LNCAP (cell line): ENCODE results near the gene LRRC43.

Experiments
- TF ChIP-seq, protein P1 (sequence below): fragments of 450-650 bp; IDR thresholded peaks from 2 replicates; pipeline ENCODE4 v1.5.1; 2017; ENCODE audit warnings: mild to moderate bottlenecking

Gene LRRC43

DNA sequence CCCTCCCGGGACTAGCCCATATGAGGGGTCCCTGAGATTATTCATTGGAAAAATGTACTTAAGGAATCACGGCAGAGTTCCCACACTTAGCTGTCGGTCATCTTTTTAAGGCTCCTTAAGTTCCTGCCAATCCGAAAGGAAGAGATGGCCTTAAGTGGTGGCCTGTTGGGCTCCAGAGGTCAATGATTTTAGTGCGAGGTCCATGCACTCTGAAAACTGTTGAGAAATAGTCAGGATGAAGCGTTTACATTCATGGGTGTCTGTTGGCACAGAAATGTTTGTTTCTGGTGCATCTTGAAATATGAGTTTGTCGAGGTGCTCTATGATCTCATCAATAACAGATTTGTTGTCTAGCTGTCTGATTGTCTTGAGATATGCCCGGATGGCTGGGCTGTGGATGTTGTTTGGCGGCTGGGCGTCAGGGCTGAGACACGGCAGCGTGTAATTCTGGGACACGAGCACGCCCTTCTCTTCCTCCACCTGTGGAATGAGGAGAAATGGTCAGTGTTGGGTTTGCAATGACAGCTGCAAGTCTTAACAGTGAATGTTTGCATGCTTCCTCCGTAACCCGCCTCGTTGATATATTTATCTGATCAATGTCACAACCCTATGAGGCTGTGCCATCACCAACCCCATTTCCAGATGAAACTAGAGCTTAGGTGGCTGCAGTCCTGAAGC, 10.5 kb upstream of the LRRC43 start:
- TF ChIP-seq, protein P1, sequence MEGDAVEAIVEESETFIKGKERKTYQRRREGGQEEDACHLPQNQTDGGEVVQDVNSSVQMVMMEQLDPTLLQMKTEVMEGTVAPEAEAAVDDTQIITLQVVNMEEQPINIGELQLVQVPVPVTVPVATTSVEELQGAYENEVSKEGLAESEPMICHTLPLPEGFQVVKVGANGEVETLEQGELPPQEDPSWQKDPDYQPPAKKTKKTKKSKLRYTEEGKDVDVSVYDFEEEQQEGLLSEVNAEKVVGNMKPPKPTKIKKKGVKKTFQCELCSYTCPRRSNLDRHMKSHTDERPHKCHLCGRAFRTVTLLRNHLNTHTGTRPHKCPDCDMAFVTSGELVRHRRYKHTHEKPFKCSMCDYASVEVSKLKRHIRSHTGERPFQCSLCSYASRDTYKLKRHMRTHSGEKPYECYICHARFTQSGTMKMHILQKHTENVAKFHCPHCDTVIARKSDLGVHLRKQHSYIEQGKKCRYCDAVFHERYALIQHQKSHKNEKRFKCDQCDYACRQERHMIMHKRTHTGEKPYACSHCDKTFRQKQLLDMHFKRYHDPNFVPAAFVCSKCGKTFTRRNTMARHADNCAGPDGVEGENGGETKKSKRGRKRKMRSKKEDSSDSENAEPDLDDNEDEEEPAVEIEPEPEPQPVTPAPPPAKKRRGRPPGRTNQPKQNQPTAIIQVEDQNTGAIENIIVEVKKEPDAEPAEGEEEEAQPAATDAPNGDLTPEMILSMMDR = no peak

DNA sequence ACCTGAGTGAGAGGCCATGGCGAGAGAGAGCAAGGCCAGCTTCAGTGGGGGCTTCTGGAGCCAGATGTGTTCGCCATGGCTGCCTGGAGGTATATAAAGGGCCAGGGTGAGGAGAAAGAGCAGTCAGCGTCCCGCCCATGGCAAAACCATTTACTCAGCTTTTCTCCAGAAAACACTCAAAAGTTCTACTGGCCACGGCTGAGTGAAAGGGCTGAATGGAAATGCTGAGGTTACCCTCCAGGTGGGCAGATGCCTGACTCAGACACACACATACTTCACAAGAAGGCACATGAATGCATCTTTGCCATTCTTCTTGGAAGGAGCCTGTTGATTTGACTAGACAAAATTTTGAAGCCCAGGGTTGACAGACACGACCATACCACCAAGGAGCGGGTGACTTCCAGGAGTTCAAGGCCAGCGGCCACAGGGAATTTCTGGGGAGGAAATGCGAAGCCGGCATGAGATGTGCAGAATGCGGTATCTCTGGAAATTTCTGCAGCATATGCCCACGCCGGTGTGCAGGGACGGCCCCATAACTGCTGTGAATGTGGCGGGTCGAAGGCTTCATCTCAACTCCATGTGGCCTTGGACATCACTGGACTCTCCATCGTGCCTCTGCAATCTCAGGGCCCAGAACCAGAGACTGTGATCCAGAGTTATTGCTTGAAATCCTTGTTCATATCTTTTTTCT, 8.6 kb upstream of the LRRC43 start, which contains the start of gene IL31:
Gene IL31, minus strand, starts transcription at position 67 of the 691 bp plus-strand sequence. Its CDS starts 49 bp downstream, at position 18.
- TF ChIP-seq, protein P1 = no peak

DNA sequence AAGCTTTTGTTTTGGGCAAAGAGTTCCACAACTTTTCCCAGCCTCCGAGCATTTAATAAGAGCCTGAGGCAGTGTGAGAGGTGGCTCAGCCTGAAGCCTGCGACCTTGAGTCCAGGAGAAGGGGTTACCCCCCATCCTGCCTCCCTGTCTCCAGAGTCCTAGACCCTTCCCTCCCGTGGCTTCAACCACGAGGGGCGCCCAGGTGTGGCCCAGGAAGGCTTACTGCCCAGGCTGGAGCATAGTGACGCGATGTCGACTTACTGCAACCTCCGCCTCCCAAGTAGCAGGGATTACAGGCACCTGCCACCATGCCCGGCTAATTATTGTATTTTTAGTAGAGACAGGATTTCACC, 641 bp downstream of the LRRC43 start:
- TF ChIP-seq, protein P1 = no peak

DNA sequence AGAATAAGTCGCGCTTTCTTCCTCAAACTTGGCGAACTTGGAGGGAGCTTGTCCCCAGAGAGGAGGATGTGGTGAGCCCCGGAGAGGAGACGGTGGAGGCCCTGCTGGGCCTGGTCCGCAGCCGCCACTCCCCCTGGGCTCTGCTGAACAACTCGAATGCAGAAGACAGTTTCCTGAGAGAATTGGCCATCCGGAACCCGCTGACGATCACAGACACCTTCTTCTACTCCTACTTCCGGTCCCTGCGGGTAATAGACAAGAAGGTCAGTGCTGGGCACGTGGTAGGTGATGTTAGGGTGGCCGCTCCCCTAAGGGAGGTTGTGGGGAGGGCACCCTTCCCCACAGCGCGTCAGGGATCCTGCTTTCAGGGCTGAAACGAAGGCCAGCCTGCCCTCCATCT, 1.6 kb downstream of the LRRC43 start:
- TF ChIP-seq, protein P1 = no peak

DNA sequence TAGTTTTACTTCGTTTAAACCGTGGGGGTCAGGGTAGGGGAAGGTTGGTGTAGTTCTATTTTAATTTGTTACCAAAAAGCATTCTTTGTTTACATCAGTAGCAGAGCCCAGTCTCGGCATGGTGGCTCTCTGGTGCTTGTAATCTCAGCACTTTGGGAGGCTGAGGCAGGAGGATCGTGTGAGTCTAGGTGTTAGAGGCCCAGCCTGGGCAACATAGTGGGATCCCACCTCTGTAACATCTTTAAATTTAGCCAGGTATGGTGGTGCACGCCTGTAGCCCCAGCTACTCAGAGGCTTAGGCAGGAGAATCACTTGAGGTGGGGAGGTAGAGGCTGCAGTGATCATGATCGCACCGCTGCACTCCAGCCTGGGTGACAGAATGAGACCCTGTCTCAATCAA, 2.2 kb downstream of the LRRC43 start:
- TF ChIP-seq, protein P1 = no peak

DNA sequence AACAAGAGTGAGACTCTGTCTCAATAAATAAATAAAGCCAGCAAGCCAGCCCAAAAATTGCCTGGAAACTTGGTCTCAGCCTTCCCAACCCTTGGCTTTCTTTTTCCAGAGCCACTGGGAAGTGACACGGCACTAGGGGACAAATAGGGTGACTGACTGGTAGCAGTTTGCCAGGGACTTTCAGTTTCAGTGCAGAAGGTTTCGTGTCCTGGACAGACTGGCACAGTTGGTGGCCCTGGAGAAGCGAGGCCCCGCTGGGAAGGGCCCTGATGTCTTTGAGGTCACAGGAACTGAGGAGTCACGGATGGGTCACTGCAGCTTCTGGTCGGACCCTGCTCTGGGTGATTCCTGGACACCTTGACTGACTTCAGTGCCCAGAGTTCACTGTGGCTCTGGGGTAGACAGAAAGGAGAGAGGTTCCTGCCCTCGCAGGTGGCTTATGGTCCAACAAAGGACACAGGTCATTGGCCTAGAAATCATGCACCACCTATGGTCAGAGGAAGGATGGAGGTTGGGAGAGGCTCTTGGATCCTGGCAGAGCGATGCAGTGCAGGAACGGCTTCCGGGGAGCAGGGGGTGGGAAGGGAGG, 2.7 kb downstream of the LRRC43 start:
- TF ChIP-seq, protein P1 = no peak

DNA sequence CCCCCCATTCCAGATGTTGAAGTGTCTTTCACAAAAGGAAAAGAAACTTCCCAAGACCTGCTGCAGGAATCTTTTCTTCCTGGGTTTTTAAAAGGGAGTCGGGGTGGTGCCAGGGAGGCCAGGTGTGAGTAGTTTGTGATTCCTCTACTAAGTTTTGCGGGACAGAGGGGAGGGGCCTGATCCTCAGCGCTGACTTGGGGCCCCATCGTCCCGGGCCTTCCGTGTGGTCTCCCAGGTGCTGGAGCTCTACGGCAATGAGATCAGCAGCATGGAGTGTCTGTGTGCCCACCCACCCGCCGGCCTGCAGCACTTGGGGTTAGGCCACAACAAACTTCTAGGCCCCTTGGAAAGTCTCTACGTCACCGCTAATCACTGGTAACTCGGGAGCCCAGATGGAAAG, 4.5 kb downstream of the LRRC43 start:
- TF ChIP-seq, protein P1 = no peak
